Activated CD4-positive, alpha-beta T cell treated with anti-CD3 and anti-CD28 coated beads for 1 hour (primary cell): ENCODE data around the gene CCDC74B.
"Not testable (repeated sequence)": the region's sequence is repeated elsewhere in the genome, so short reads cannot be mapped to it uniquely, and the experiment has no call there.

Source experiments
- DNase-seq: peaks from one replicate; pipeline ENCODE4 v3.0.0-alpha.2; 2020

Gene CCDC74B

GRCh38 chr2:130145006-130145414 lies at the start of gene CCDC74B:
Gene CCDC74B, minus strand, starts transcription at chr2:130145112. Its CDS starts 116 bp downstream, at chr2:130144996.
- DNase-seq = peak; percentile 28

- DNase-seq = not testable (repeated sequence)
Measured at GRCh38 chr2:130193824-130194223, 48.9 kb upstream of the CCDC74B start.

DNA sequence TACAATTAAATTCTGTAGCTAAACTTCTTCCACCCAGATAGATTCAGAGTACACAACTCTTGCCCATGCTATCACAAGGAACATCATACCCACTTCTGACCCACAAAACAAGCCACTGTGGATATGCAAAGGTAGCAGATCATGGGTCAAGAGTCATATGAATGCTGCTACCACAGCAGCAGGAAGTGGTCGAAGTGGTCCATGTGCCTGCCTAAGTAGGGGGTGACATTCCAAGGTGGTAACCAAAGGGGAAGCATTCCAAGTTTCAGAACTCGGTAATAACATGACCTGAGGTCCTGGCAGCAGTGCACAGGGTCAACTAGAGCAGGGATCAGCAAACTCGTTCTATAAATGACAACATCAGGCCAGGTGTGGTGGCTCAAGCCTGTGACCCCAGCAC lies 47.5 kb upstream of the CCDC74B start:
- DNase-seq = not testable (repeated sequence)

GRCh38 chr2:130191319-130191718 lies 46.4 kb upstream of the CCDC74B start:
- DNase-seq = not testable (repeated sequence)

GRCh38 chr2:130190237-130190636 lies 45.3 kb upstream of the CCDC74B start:
- no peak for DNase-seq

DNA sequence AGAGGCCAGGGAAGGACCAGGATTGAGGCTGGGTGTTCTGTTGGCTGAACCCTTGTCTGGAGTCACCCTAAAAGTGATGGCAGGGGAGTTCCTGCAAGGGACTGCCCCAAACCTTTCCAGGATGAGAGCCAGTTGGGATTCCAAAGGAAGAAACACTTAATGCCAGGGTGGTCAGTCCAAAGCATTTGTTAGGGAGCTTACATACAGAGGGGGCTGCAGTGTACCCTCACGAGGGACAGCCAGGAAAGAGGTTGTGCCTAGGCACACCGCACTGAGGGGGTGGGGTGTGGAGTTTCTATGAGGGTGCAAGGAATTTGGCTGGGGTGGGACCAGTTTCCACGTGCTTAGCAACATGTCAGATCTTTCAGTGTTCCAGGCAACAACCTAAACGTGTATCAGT lies 44.0 kb upstream of the CCDC74B start:
- not testable (repeated sequence) for DNase-seq

GRCh38 chr2:130187859-130188792 lies 43.2 kb upstream of the CCDC74B start:
- DNase-seq = not testable (repeated sequence)

DNA sequence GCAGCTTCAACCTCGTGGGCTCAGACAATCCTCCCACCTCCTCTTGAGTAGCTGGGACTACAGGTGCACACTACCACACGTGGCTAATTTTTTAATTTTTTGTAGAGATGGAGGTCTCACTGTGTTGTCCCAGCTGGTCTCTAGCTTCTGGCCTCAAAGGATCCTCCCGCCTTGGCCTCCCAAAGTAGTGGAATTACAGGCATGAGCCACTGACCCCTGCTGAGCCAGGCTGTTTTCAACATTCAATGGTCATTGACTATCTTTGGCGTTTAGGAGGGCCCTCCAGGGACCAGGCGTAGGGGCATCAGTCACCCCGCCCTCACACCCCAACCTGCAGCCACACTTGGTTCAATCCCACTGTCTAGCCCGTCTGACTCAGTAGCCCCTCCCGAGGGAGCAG lies 42.4 kb upstream of the CCDC74B start:
- no peak for DNase-seq

GRCh38 chr2:130186391-130186790 lies 41.5 kb upstream of the CCDC74B start:
- DNase-seq = no peak

DNA sequence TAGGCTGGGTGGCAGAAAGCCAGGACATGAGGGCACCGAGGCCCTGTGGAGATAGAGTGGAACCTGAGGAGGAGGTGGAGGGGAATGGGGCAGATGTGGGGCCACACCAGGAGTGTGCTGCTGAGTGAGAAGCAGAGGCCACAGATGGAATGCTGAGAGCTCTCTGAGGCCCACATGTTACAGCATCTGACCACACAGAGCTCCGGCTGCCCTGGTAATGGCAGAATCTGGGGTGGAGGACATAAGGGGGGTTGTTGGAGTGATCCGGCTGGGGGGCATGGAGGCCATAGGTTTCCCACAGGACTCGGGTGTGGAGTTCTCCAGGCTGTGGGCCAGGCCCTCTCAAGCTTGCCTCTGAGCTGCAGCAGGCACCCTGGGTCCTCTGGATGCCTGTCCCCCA lies 41.0 kb upstream of the CCDC74B start:
- DNase-seq = no peak

- no peak for DNase-seq
Measured at GRCh38 chr2:130185436-130185835, 40.5 kb upstream of the CCDC74B start.

DNA sequence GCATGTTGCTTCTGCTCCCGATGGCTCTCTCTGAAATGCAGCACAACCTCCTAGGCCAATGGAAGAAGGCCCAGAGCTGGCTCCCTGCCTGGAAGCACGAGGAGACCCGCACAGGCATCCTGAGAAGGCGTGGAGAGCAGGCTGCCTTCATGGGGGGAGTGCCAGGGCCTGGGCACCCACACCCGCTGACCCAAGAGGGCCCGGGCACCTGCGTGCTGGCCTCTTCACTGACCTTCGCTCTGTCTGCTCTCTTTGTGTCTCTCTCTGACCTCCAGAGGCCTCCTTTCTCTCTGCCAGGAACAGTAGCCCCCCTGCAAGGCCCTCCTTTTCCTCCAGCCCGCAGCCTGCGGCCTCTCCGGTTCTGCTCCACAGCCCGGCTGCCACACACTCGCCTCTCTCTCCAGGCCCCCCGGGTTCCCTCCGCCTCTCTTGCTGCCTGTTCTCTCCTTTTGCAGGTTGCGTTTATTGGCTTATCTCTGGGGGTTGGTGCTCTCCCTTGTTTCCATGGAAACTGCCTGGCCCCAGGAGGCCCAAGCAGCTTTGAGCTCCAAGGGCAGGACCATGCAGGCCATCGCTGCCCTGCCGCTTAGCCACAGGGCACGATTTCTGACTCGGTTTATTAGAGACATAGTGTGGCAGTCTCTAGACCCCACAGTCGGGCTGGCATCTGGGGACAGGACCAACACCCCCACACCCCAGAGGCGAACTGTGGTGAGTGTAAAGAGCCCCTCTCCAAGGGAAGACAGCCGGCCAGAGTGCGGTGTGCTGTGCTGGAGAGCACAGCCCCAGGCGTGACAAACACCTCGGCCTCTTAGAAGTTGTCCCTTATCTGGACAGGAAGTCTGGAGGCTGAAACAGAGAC lies 38.8 kb upstream of the CCDC74B start:
- DNase-seq = no peak

DNA sequence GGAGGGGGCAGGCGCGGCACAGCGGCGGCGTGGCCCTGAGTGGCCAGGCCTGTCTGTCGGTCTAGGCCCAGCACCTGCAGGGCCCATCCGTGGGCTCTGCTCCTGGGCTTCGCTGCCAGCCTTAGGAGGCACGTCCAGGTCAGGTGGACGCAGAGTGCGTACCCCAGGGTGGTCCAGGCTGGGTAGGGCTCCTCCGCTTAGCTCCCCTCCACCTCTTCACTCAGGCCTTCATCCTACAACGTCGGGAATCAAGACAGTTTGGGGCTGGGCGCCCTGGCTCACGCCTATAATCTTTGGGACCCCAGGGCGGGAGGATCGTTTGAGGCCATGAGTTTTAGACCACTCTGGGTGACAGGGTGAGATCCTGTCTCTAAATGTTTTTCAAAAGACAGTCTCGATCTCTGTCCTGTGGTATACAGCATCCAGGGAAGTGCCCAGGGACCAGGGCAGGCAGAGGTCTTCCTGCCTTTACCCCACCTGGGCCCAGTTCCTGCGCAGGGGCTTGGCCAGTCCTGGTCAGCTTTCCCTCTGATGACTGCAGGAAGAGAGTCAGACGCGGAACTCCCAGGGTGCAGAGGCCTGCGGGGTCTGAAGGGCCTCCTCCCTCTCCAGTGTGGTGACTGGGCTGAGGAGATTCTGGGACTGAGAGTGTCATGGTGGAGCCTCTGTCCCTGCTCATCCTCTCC lies 38.1 kb upstream of the CCDC74B start:
- DNase-seq = not testable (repeated sequence)

DNA sequence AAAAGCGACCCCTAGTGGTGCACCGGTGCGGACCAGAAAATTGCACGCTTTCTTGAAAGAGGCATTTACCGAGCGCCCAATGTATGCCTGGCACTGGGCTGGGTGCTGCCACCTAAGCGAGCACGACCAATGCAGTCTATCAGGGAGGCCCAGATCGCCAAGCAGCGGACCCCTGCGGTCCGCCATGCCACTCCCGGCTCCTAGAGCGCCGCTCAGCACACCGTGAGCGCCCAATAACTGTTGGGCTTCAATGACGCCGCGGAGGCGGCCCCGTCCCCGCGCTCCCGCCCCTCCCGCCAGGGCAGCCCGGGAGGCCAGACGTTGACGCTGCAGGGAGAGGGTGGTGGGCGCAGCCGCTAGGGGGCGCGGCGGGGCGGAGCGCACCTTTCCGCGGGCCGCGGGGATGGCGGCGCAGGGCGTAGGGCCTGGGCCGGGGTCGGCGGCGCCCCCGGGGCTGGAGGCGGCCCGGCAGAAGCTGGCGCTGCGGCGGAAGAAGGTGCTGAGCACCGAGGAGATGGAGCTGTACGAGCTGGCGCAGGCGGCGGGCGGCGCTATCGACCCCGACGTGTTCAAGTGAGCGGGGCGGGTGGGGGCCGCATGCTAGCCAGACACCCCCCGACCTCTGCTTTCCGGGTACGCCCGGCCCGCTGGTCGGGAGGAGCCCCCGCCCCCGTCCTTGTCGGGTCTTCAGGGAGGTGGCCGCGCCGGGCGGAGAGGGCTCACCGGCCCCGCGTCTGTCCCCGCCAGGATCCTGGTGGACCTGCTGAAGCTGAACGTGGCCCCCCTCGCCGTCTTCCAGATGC lies 37.2 kb upstream of the CCDC74B start, which contains the start of gene MZT2B:
TSS of gene MZT2B (plus strand) at position 383 of the 803 bp plus-strand sequence. CDS start at position 404, 21 bp downstream.
- DNase-seq = peak; percentile 81

GRCh38 chr2:130181325-130181879 lies 36.5 kb upstream of the CCDC74B start, which contains the start of gene SMPD4:
Gene SMPD4, minus strand, starts transcription at chr2:130181602. Its CDS starts 5,010 bp downstream, at chr2:130176592.
- peak; percentile 98 for DNase-seq

- not testable (repeated sequence) for DNase-seq
Measured at GRCh38 chr2:130180404-130181324, 35.8 kb upstream of the CCDC74B start.

- not testable (repeated sequence) for DNase-seq
Measured at GRCh38 chr2:130174866-130175265, 30.0 kb upstream of the CCDC74B start.

DNA sequence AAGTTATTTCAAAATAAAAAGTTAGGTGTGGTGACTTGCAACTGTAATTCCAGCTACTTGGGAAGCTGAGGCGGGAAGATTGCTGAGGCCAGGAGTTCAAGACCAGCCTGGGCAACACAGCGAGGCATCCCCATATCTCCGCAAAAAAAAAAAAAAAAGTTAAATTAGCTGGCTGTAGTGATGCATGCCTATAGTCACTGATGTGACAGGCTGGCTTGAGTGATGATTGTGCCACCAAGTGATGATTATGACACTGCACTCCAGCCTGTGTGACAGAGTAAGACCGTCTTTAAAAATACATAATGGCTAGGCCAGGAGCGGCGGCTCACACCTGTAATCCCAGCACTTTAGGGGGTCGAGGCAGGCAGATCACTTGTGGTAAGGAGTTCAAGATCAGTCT lies 25.0 kb upstream of the CCDC74B start:
- no peak for DNase-seq

GRCh38 chr2:130169163-130169562 lies 24.3 kb upstream of the CCDC74B start:
- not testable (repeated sequence) for DNase-seq

DNA sequence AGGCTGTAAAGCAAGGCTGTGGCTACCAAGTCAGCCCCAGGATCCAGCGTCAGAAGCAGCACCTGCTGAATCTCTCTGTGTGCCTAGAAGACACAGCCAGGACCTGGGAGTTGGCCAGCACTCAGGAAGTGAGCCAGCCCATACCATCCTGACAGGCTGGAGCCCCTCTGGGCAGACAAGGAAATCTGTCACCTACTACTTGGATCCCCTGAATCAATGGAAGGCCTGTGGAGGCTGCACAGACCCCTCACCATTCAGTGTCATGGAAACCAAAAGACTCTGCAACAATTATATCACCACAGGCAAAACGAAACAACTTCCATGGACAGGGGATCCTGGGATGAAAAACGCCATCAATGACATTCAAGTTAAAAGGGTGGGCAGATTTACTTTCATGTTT lies 21.7 kb upstream of the CCDC74B start:
- DNase-seq = not testable (repeated sequence)
